H1 (cell line): Measurements from ENCODE around the gene TGM3. TPM values are rescaled to one million over a fixed set of nuclear protein-coding genes. Genes with fewer than 3 reads are reported as not detected.

Source experiments
- ASH2L ChIP-seq: fragments of 200-600, 300-600 bp; sonication (generic); IDR thresholded peaks from one replicate; pipeline ENCODE4 v1.7.1; 2017; ENCODE audit warnings: low read length
- CTCF ChIP-seq, 3 experiments: IDR thresholded peaks; 1 replicate in 2 of 3; 2 replicates in 1 of 3; pipeline versions ENCODE4 v1.5.1 to v1.6.1; 2011; ENCODE audit warnings: low read length in 3 of 3, mild to moderate bottlenecking in 3 of 3, inconsistent platforms in 2 of 3, low read depth in 1 of 3, moderate library complexity in 1 of 3; ENCODE audit not compliant: insufficient read depth in 1 of 3; ENCODE audit errors: control extremely low read depth in 1 of 3
- EP300 ChIP-seq, 2 experiments: IDR thresholded peaks; 1 replicate in 1 of 2; 2 replicates in 1 of 2; pipeline ENCODE4 v1.6.1; 2011 to 2012; ENCODE audit warnings: low read depth in 2 of 2, low read length in 2 of 2, mild to moderate bottlenecking in 2 of 2, borderline replicate concordance in 1 of 2, inconsistent platforms in 1 of 2, moderate library complexity in 1 of 2
- FOSL1 ChIP-seq: IDR thresholded peaks from 2 replicates; pipeline ENCODE4 v1.6.1; 2011; ENCODE audit warnings: mild to moderate bottlenecking, low read depth, low read length, moderate library complexity; ENCODE audit not compliant: insufficient read depth
- HDAC6 ChIP-seq: IDR thresholded peaks from one replicate; pipeline ENCODE4 v1.7.1; 2012; ENCODE audit warnings: low read depth, mild to moderate bottlenecking, inconsistent platforms, low read length, moderate library complexity
- JUND ChIP-seq: IDR thresholded peaks from 2 replicates; pipeline ENCODE4 v1.6.1; 2011; ENCODE audit warnings: mild to moderate bottlenecking, improper control_type of control experiment, low read length
- KDM1A ChIP-seq: fragments of 200-600, 300-600 bp; sonication (generic); IDR thresholded peaks from 2 replicates; pipeline ENCODE4 v1.7.1; 2016; ENCODE audit warnings: mild to moderate bottlenecking, low read length, borderline replicate concordance
- KDM4A ChIP-seq: IDR thresholded peaks from one replicate; pipeline ENCODE4 v1.7.1; 2012; ENCODE audit warnings: low read depth, mild to moderate bottlenecking, moderate library complexity, low read length, inconsistent platforms; ENCODE audit not compliant: severe bottlenecking
- SIX5 ChIP-seq: IDR thresholded peaks from 2 replicates; pipeline ENCODE4 v1.6.1; 2011; ENCODE audit warnings: mild to moderate bottlenecking, low read depth, low read length
- SP1 ChIP-seq: IDR thresholded peaks from 2 replicates; pipeline ENCODE4 v1.6.1; 2011; ENCODE audit warnings: low read depth, low read length
- polyA plus RNA-seq, 7 experiments: library from polyadenylated mRNA; depleted of rRNA in 3 of 7; stranded (reverse) in 5 of 7; unstranded in 2 of 7; fragments of >200 nt in 5 of 7; fragments of 200-250 nt in 2 of 7; gene quantifications; 1 replicate in 5 of 7; 2 replicates in 1 of 7; 4 replicates in 1 of 7; pipeline versions ENCODE4 v1.2.1 to v1.2.3, GENCODE V29; 2011 to 2013; ENCODE audit warnings: missing spikeins in 2 of 7, mixed read lengths in 2 of 7
- total RNA-seq: library from RNA; stranded (reverse); fragmentation: NEBNext Ultra II Directional; extraction: Animal tissue kit (Norgen Biotek cat#: 25700); gene quantifications from 2 replicates; pipeline ENCODE4 v1.2.1, GENCODE V29; 2021

The TGM3 gene
- total and polyA plus RNA-seq, 2 of the 8 experiments (the other 6 are each of a cell fraction or from before 2014, with no cell fraction given): 0.12 TPM; not detected in 1

DNA sequence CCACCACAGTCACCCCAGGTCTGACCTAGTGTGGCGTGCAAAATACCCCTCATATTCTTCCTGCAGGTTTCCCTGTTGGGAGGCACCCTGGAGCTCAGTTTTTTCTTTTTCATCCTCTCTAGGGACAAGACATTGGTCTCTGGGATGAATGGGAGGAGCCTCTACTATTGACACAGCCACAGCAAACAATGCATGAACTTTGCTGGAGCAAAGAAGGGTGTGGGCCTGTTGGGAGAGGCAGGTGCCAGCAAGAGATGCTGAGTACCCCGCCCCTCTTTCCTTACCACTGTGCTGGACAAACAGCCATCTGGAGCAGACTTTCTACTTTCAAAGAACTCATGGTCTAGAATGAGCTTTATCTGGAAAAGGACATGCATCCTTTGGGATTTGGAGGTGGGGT lies 10.1 kb downstream of the TGM3 start (continued):
- no peak for TF ChIP-seq CTCF (IDR thresholded peaks at IDR 0.05; ENCODE audit: control extremely low read depth in 1 of 3, insufficient read depth in 1 of 3, low read depth in 1 of 3, low read length in 3 of 3)
- no peak for TF ChIP-seq KDM4A
- no peak for TF ChIP-seq KDM1A
- no peak for TF ChIP-seq HDAC6
- no peak for TF ChIP-seq ASH2L
- TF ChIP-seq SP1: no peak
- no peak for TF ChIP-seq EP300 (IDR thresholded peaks at IDR 0.05; ENCODE audit: borderline replicate concordance in 1 of 2, low read depth in 2 of 2, low read length in 2 of 2)
- TF ChIP-seq FOSL1: no peak
- no peak for TF ChIP-seq JUND
- no peak for TF ChIP-seq SIX5
